GM19324 (cell line): Measurements from ENCODE around the gene EXOC6B.
"Not testable (repeated sequence)": the region's sequence is repeated elsewhere in the genome, so short reads cannot be mapped to it uniquely, and the experiment has no call there.

Source experiments
- ATAC-seq: cut with Tn5 transposase; IDR thresholded peaks from one replicate; pipeline ENCODE4 v1.9.1; 2021; ENCODE audit warnings: mild to moderate bottlenecking, moderate library complexity; ENCODE audit not compliant: unreplicated experiment, low FRiP score

EXOC6B gene

GRCh38 chr2:72497763-72498162 is 328.1 kb downstream of the EXOC6B start:
- ATAC-seq = no peak

- ATAC-seq = no peak
These were observed 329.4 kb downstream of the EXOC6B start for GRCh38 chr2:72496479-72496878.

GRCh38 chr2:72494392-72494791 is 331.4 kb downstream of the EXOC6B start:
- ATAC-seq = no peak

- ATAC-seq = not testable (repeated sequence)
These were observed 341.2 kb downstream of the EXOC6B start for GRCh38 chr2:72484622-72485021.

- no peak for ATAC-seq
These were observed 342.5 kb downstream of the EXOC6B start for GRCh38 chr2:72483346-72483745.

GRCh38 chr2:72475246-72475645 is 350.6 kb downstream of the EXOC6B start:
- no peak for ATAC-seq

GRCh38 chr2:72457801-72458516 is 367.9 kb downstream of the EXOC6B start:
- no peak for ATAC-seq

- no peak for ATAC-seq
These were observed 371.6 kb downstream of the EXOC6B start for GRCh38 chr2:72454189-72454588.

- no peak for ATAC-seq
These were observed 383.6 kb downstream of the EXOC6B start for GRCh38 chr2:72442270-72442669.

- no peak for ATAC-seq
These were observed 385.9 kb downstream of the EXOC6B start for GRCh38 chr2:72439892-72440291.

- ATAC-seq = no peak
These were observed 387.5 kb downstream of the EXOC6B start for GRCh38 chr2:72438364-72438763.

GRCh38 chr2:72431737-72432136 is 394.1 kb downstream of the EXOC6B start:
- ATAC-seq = no peak

- no peak for ATAC-seq
These were observed 398.6 kb downstream of the EXOC6B start for GRCh38 chr2:72427022-72427861.

GRCh38 chr2:72425996-72426395 is 399.8 kb downstream of the EXOC6B start:
- no peak for ATAC-seq

GRCh38 chr2:72423756-72424155 is 402.1 kb downstream of the EXOC6B start:
- ATAC-seq = no peak

GRCh38 chr2:72421771-72422379 is 404.0 kb downstream of the EXOC6B start:
- not testable (repeated sequence) for ATAC-seq

- no peak for ATAC-seq
These were observed 409.9 kb downstream of the EXOC6B start for GRCh38 chr2:72415781-72416475.

GRCh38 chr2:72415241-72415661 is 410.6 kb downstream of the EXOC6B start:
- ATAC-seq = no peak

GRCh38 chr2:72414137-72414760 is 411.6 kb downstream of the EXOC6B start:
- ATAC-seq = no peak

GRCh38 chr2:72413716-72414115 is 412.1 kb downstream of the EXOC6B start:
- ATAC-seq = no peak
